Testis (tissue), 3 donors: ENCODE results near the gene ADNP. TPM values are rescaled to one million over a fixed set of nuclear protein-coding genes. Genes with fewer than 3 reads are reported as not detected.

ENCODE experiments used
- DNase-seq: peaks from one replicate; pipeline ENCODE4 v3.0.0-alpha.2; 2019
- H3K27ac ChIP-seq, 2 donors: fragments of 200-600 bp; sonication (generic); one replicate each; pipeline ENCODE4 v1.5.1; 2019
- H3K27me3 ChIP-seq: fragments of 200-600 bp; sonication (generic); one replicate; pipeline ENCODE4 v1.5.1; 2019
- H3K36me3 ChIP-seq: fragments of 200-600 bp; sonication (generic); one replicate; pipeline ENCODE4 v1.5.1; 2017; ENCODE audit warnings: low read depth; ENCODE audit errors: missing control alignments
- H3K4me1 ChIP-seq: fragments of 200-600 bp; sonication (generic); one replicate; pipeline ENCODE4 v1.5.1; 2019
- H3K4me3 ChIP-seq, 2 donors: fragments of 200-600 bp; sonication (generic); one replicate each; pipeline ENCODE4 v1.5.1; 2017 to 2019
- H3K9me3 ChIP-seq: fragments of 200-600 bp; sonication (generic); one replicate; pipeline ENCODE4 v1.5.1; 2017
- CTCF ChIP-seq, 3 experiments: fragments of 450-650 bp in 2 of 3; fragments of 200-600 bp in 1 of 3; sonication (generic) in 1 of 3; IDR thresholded peaks; one replicate each; pipeline ENCODE4 v1.5.1; 2016 to 2019; ENCODE audit warnings: antibody characterized with exemption in 3 of 3, mild to moderate bottlenecking in 2 of 3, moderate library complexity in 1 of 3
- POLR2A ChIP-seq: fragments of 450-650 bp; IDR thresholded peaks from one replicate; pipeline ENCODE4 v1.6.1; 2017; ENCODE audit warnings: antibody characterized with exemption, mild to moderate bottlenecking, moderate library complexity
- WGBS, 2 donors: methylation state at CpG; one replicate each; pipeline ENCODE4 v1.1.5; 2018; 5-methylcytosine and 5-hydroxymethylcytosine counted together
- intact Hi-C: fragments of 100-400 bp; cut with DNase I; formaldehyde crosslinking; loops from one replicate; pipeline ENCODE4 v1.15.1; 2023; ENCODE audit warnings: low total_unique reads
- polyA plus RNA-seq: library from polyadenylated mRNA; stranded (reverse); fragments of 350-450 nt; fragmentation: Illumina TruSeq; extraction: RNeasy Lipid Tissue Mini Kit (QIAGEN cat#74804); gene quantifications from one replicate; pipeline ENCODE4 v1.2.3, GENCODE V29; 2014; ENCODE audit warnings: low read depth, low replicate concordance; ENCODE audit not compliant: insufficient read depth
- total RNA-seq, 2 donors: library from RNA; depleted of rRNA; stranded (reverse); fragments of >200 nt; gene quantifications; one replicate each; pipeline ENCODE4 v1.2.3, GENCODE V29; 2016

Gene ADNP
- total and polyA plus RNA-seq, 3 donors from 2014 or later = 83.5 to 110 (median 101) TPM

- Histone ChIP-seq H3K9me3 (no peaks in the 10 kb centered on the region), H3K27me3 (no peaks in the 10 kb centered on the region), H3K4me3 (no peak overlapping the region), H3K27ac (no peak overlapping the region), H3K4me1 (no peaks in the 10 kb centered on the region), H3K36me3 (no peaks in the 10 kb centered on the region)
- DNase-seq = no peak
- intact Hi-C loops = no loop called here
- WGBS, 2 donors = 90 to 93% methylated on average over 10 of the region's 10 CpGs
- TF ChIP-seq CTCF (IDR thresholded peaks at IDR 0.05) (no peak), POLR2A (no peak)
Observed at GRCh38 chr20:50975701-50976330, 44.6 kb upstream of the ADNP start.

GRCh38 chr20:50969912-50970311, 38.7 kb upstream of the ADNP start:
- intact Hi-C loops = no loop called here
- Histone ChIP-seq H3K4me3 (no peak overlapping the region), H3K36me3 (no peaks in the 10 kb centered on the region), H3K9me3 (no peaks in the 10 kb centered on the region), H3K4me1 (no peaks in the 10 kb centered on the region), H3K27me3 (no peaks in the 10 kb centered on the region), H3K27ac (no peak overlapping the region)
- TF ChIP-seq CTCF (IDR thresholded peaks at IDR 0.05) (no peak), POLR2A (no peak)
- WGBS, 2 donors = 83 to 84% methylated on average over 5 to 8 of the region's 8 CpGs
- no peak for DNase-seq

- Histone ChIP-seq H3K27me3 (no peaks in the 10 kb centered on the region), H3K27ac (no peak overlapping the region), H3K9me3 (no peaks in the 10 kb centered on the region), H3K36me3 (no peaks in the 10 kb centered on the region), H3K4me3 (no peak overlapping the region), H3K4me1 (no peaks in the 10 kb centered on the region)
- TF ChIP-seq POLR2A = no peak
- no peak for TF ChIP-seq CTCF (IDR thresholded peaks at IDR 0.05)
- intact Hi-C loops = no loop called here
- 81 to 91% methylated on average over 5 of the region's 5 CpGs for WGBS, 2 donors
- DNase-seq = no peak
Observed at GRCh38 chr20:50969435-50969834, 38.2 kb upstream of the ADNP start.

- 70 to 72% methylated on average over 7 to 9 of the region's 9 CpGs for WGBS, 2 donors
- Histone ChIP-seq H3K9me3 (no peaks in the 10 kb centered on the region), H3K27me3 (no peaks in the 10 kb centered on the region), H3K27ac (no peak overlapping the region), H3K36me3 (no peaks in the 10 kb centered on the region), H3K4me3 (no peak overlapping the region), H3K4me1 (no peaks in the 10 kb centered on the region)
- intact Hi-C loops = no loop called here
- TF ChIP-seq CTCF (IDR thresholded peaks at IDR 0.05) (no peak), POLR2A (no peak)
- DNase-seq = no peak
Observed at GRCh38 chr20:50968289-50968688, 37.1 kb upstream of the ADNP start.

- intact Hi-C loops = no loop called here
- no peak for DNase-seq
- H3K4me3 ChIP-seq = no peak overlapping the region
Observed at GRCh38 chr20:50967586-50967985, 36.3 kb upstream of the ADNP start.

More at GRCh38 chr20:50967586-50967985, 36.3 kb upstream of the ADNP start:
- Histone ChIP-seq H3K4me1 (no peaks in the 10 kb centered on the region), H3K27ac (no peak overlapping the region), H3K27me3 (no peaks in the 10 kb centered on the region), H3K36me3 (no peaks in the 10 kb centered on the region), H3K9me3 (no peaks in the 10 kb centered on the region)
- 49 to 56% methylated on average over 7 of the region's 7 CpGs for WGBS, 2 donors
- TF ChIP-seq POLR2A = no peak
